ENCODE results near the gene GRHL3. TPM values are rescaled to one million over a fixed set of nuclear protein-coding genes. Genes with fewer than 3 reads are reported as not detected.

Gene GRHL3
- total RNA-seq, 4 donors from 2014 or later, result not detected

DNA sequence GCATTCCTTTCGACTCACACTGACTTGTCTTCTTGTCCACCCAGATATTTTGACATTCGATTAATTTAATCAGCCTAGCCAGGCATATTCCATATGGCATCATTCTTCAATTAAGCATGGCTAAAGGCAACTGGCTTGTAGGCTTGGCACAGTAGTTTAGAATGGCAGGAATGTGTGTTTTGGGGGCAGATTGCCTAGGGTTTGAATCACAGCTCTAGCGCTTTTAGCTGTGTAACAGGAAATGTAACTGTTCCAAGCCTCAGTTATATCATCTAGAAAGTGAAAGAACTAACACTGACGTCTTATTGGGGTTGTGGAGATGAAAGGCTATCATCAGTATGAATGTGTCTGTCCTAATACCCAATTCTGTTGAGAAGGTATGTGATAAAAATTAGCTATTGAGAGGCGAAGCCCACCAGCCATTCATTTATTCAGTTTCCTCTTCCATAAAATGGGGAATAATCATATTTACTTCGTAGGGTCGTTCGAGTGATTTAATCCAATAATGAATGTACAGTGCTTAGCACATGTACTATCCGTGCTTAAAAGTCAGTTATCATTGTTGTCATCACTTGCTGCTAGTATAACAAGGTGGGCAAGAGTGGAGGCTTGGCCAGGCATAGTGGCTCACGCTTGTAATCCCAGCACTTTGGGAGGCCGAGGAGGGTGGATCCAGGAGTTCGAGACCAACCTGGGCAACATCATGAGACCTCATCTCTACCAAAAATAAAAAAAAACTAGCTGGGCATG lies 41.6 kb upstream of the GRHL3 start:
- Histone ChIP-seq H3K4me1 (no peaks in the 10 kb centered on the region), H3K36me3 (no peaks in the 10 kb centered on the region), H3K27me3 (peaks cover 0 to 4% of the 10 kb centered on the region in 2 donors), H3K4me3 (no peak overlapping the region), H3K27ac (no peak overlapping the region), H3K9me3 (peaks cover 0 to 16% (median 0%) of the 10 kb centered on the region in 4 donors)
- TF ChIP-seq POLR2A (IDR thresholded peaks at IDR 0.05) (no peak), EP300 (IDR thresholded peaks at IDR 0.05) (no peak)
- TF ChIP-seq, protein P1, sequence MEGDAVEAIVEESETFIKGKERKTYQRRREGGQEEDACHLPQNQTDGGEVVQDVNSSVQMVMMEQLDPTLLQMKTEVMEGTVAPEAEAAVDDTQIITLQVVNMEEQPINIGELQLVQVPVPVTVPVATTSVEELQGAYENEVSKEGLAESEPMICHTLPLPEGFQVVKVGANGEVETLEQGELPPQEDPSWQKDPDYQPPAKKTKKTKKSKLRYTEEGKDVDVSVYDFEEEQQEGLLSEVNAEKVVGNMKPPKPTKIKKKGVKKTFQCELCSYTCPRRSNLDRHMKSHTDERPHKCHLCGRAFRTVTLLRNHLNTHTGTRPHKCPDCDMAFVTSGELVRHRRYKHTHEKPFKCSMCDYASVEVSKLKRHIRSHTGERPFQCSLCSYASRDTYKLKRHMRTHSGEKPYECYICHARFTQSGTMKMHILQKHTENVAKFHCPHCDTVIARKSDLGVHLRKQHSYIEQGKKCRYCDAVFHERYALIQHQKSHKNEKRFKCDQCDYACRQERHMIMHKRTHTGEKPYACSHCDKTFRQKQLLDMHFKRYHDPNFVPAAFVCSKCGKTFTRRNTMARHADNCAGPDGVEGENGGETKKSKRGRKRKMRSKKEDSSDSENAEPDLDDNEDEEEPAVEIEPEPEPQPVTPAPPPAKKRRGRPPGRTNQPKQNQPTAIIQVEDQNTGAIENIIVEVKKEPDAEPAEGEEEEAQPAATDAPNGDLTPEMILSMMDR (IDR thresholded peaks at IDR 0.05), result no peak
- no peak for DNase-seq (ENCODE audit: low spot score in 2 of 2)
- WGBS, 2 donors, result 70 to 74% methylated on average over 12 of the region's 12 CpGs

DNA sequence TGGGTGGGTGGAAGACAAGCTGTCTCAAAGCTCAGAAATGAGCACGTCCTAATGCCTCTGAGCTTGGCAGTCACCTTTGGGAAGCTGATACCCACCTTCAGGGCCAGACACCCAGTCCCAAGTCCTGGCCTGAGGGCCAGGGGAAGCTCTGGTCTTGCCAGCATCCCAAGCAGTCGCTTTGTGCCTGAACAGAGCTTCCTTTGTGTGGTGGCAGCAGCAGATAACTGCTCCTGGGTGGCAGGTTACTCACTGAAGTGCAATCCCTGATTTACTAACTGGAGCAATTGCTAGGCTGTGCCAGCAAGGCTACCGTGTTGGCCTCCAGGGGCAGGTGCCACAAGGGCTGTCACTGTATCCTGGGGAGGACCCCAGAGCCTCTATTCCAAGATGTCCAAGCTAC lies 40.4 kb upstream of the GRHL3 start:
- H3K4me3 ChIP-seq, result no peak overlapping the region
- H3K36me3 ChIP-seq, result no peaks in the 10 kb centered on the region
- peaks cover 0 to 1% (median 0%) of the 10 kb centered on the region in 4 donors for H3K4me1 ChIP-seq
- DNase-seq (ENCODE audit: low spot score in 2 of 2), result no peak
- H3K27ac ChIP-seq, result no peak overlapping the region
- peaks cover 0 to 4% of the 10 kb centered on the region in 2 donors for H3K27me3 ChIP-seq
- no peak for TF ChIP-seq POLR2A (IDR thresholded peaks at IDR 0.05)
- no peak for TF ChIP-seq EP300 (IDR thresholded peaks at IDR 0.05)
- TF ChIP-seq, protein P1 (IDR thresholded peaks at IDR 0.05), result no peak
- WGBS, 2 donors, result 36 to 72% methylated on average over 2 to 3 of the region's 3 CpGs
- peaks cover 0 to 5% (median 0%) of the 10 kb centered on the region in 4 donors for H3K9me3 ChIP-seq

DNA sequence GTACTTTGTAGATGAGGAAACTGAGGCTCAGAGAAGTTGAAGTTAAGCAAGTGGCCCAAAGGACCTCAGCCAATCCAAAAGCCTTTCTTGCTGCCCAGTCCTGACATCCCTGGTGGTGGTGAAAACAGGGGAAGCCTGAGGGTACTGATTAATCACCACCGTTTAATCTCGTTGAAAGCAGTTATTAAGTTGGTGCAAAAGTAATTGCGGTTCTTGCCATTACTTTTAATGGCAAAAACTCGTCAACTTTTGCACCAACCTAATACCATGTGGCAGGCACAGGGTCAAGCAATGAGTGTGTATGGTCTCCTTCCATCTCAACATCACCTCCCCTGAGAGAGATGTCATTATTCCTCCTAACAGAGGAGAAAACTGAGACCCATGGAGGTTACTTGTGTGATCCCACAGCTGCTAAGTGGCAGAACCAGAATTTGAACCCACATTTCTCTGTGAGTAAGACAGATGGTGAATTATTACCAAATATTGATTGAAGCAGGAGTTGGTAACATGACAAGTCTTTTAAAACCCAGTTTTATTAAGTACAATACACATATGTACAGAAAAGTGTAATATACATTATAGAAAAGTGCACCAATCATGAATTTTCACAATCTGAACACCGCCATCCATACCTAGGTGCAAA lies 39.4 kb upstream of the GRHL3 start:
- no peak for DNase-seq (ENCODE audit: low spot score in 2 of 2)
- Histone ChIP-seq H3K27ac (no peak overlapping the region), H3K27me3 (peaks cover 0 to 4% of the 10 kb centered on the region in 2 donors), H3K9me3 (peaks cover 0 to under 1% (median 0%) of the 10 kb centered on the region in 4 donors), H3K4me3 (no peak overlapping the region), H3K4me1 (peaks cover 0 to 6% (median 0%) of the 10 kb centered on the region in 4 donors), H3K36me3 (no peaks in the 10 kb centered on the region)
- 76 to 80% methylated on average over 5 of the region's 5 CpGs for WGBS, 2 donors
- TF ChIP-seq, protein P1 (IDR thresholded peaks at IDR 0.05), result no peak
- TF ChIP-seq EP300 (IDR thresholded peaks at IDR 0.05), result no peak

DNA sequence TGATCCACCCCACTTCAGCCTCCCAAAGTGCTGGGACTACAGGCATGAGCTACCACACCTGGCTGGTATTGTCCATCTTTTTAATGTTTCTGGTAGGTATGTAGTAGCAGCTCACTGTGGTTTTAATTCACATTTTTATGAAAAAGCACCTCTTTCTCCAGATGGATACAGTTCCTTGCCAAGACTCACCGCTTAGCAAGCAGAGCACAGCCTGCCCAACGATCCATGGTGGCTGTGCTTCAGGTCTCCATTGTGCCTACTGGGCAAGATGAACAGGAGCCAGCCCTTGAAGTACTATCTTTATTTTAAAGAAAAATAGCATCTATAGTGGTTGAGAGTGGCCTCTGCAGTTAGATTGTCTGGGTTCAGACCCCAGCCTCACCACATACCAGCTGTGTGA lies 37.6 kb upstream of the GRHL3 start:
- Histone ChIP-seq H3K36me3 (no peaks in the 10 kb centered on the region), H3K4me1 (peaks cover 0 to 6% (median 0%) of the 10 kb centered on the region in 4 donors), H3K27me3 (peaks cover 0 to 4% of the 10 kb centered on the region in 2 donors), H3K27ac (no peak overlapping the region), H3K4me3 (no peak overlapping the region), H3K9me3 (no peaks in the 10 kb centered on the region)
- DNase-seq (ENCODE audit: low spot score in 2 of 2), result no peak
- no peak for TF ChIP-seq POLR2A (IDR thresholded peaks at IDR 0.05)
- TF ChIP-seq EP300 (IDR thresholded peaks at IDR 0.05), result no peak
- TF ChIP-seq, protein P1 (IDR thresholded peaks at IDR 0.05), result no peak
- 85 to 90% methylated on average over 2 of the region's 2 CpGs for WGBS, 2 donors

DNA sequence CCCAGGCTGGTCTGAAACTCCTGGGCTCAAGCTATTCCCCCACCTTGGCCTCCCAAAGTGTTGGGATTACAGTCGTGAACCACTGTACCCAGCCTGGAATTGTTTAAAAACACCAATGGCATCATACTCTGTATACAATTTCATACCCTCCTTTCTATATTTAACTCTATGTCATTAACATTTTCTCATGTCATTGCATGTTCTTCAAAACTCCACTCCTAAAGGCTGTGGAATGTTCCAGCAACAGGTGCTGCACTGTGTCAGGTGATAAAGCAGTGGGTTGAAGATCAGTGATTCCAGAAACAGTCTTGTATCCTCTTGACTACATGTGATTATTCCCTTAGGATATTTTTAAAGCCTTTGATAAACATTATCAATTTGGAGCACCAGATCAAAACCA lies 36.7 kb upstream of the GRHL3 start:
- TF ChIP-seq EP300 (IDR thresholded peaks at IDR 0.05), result no peak
- H3K36me3 ChIP-seq, result no peaks in the 10 kb centered on the region

More for the DNA sequence above, 36.7 kb upstream of the GRHL3 start:
- no peak overlapping the region for H3K27ac ChIP-seq
- H3K4me1 ChIP-seq, result peaks cover 0 to 6% (median 0%) of the 10 kb centered on the region in 4 donors
- WGBS, 2 donors, result 79 to 94% methylated on average over 1 of the region's 1 CpG
- no peaks in the 10 kb centered on the region for H3K9me3 ChIP-seq
- peaks cover 0 to 4% of the 10 kb centered on the region in 2 donors for H3K27me3 ChIP-seq
- no peak overlapping the region for H3K4me3 ChIP-seq
- DNase-seq (ENCODE audit: low spot score in 2 of 2), result no peak

Measured in tibial nerve (tissue), 4 donors.